ENCODE measurements around the gene POPDC2.

Gene POPDC2

GRCh38 chr3:119639494-119640350 lies 20.7 kb downstream of the POPDC2 start:
- no peak for DNase-seq

- DNase-seq: no peak
These were observed 22.5 kb downstream of the POPDC2 start for GRCh38 chr3:119637679-119638477.

- no peak for DNase-seq
These were observed 23.3 kb downstream of the POPDC2 start for GRCh38 chr3:119636891-119637611.

- DNase-seq: no peak
These were observed 24.1 kb downstream of the POPDC2 start for GRCh38 chr3:119636249-119636648.

GRCh38 chr3:119635719-119636118 lies 24.7 kb downstream of the POPDC2 start:
- DNase-seq: no peak

GRCh38 chr3:119632829-119633228 lies 27.6 kb downstream of the POPDC2 start:
- DNase-seq: no peak

GRCh38 chr3:119632216-119632615 lies 28.2 kb downstream of the POPDC2 start:
- no peak for DNase-seq

- no peak for DNase-seq
These were observed 28.9 kb downstream of the POPDC2 start for GRCh38 chr3:119631516-119631915.

- no peak for DNase-seq
These were observed 29.5 kb downstream of the POPDC2 start for GRCh38 chr3:119630880-119631329.

GRCh38 chr3:119630128-119630879 lies 30.1 kb downstream of the POPDC2 start:
- DNase-seq: no peak

- no peak for DNase-seq
These were observed 31.5 kb downstream of the POPDC2 start for GRCh38 chr3:119628816-119629445.

GRCh38 chr3:119628390-119628789 lies 32.0 kb downstream of the POPDC2 start:
- DNase-seq: no peak

- DNase-seq: no peak
These were observed 32.9 kb downstream of the POPDC2 start for GRCh38 chr3:119627461-119627860.

- no peak for DNase-seq
These were observed 34.2 kb downstream of the POPDC2 start for GRCh38 chr3:119626196-119626595.

- no peak for DNase-seq
These were observed 34.8 kb downstream of the POPDC2 start for GRCh38 chr3:119625451-119626153.

GRCh38 chr3:119624002-119624720 lies 36.2 kb downstream of the POPDC2 start:
- no peak for DNase-seq

- DNase-seq: no peak
These were observed 39.5 kb downstream of the POPDC2 start for GRCh38 chr3:119620899-119621298.

- DNase-seq: no peak
These were observed 41.3 kb downstream of the POPDC2 start for GRCh38 chr3:119619094-119619493.

GRCh38 chr3:119616056-119616455 lies 44.3 kb downstream of the POPDC2 start:
- no peak for DNase-seq

GRCh38 chr3:119613872-119614271 lies 46.5 kb downstream of the POPDC2 start:
- DNase-seq: no peak

GRCh38 chr3:119613201-119613600 lies 47.2 kb downstream of the POPDC2 start:
- DNase-seq: no peak
